Activated T-cell treated with anti-CD3 and anti-CD28 coated beads, Interleukin-2, amount 50 U/mL, for 4 hours (primary cell): ENCODE measurements around the gene TPBGL. TPM values are rescaled to one million over a fixed set of nuclear protein-coding genes. Genes with fewer than 3 reads are reported as not detected.

ENCODE experiments used
- total RNA-seq, 3 donors: library from RNA; stranded (reverse); gene quantifications; one replicate each; pipeline ENCODE4 v1.2.1, GENCODE V29; 2021

TPBGL gene
- total RNA-seq, 3 donors from 2014 or later, result 0.22 to 0.47 (median 0.40) TPM

Other genes starting within 250 kb of the TPBGL start
- gene OR2AT4, start 143.9 kb upstream of the TPBGL start, total RNA-seq, result not detected
- under 1 TPM; 0.18 to 0.30 (median 0.18) TPM for gene SLCO2B1, start 89.7 kb upstream of the TPBGL start, total RNA-seq
- gene ARRB1, start 110.9 kb downstream of the TPBGL start, total RNA-seq, result 10 to 100 TPM; 16.7 to 25.1 (median 18.8) TPM
- 1,000 to 10,000 TPM; 4,010 to 4,371 (median 4,184) TPM for gene RPS3, start 158.7 kb downstream of the TPBGL start, total RNA-seq
- 1 to 10 TPM in 2 of 3 donors, under 1 TPM in 1; 0.98 to 1.5 (median 1.3) TPM for gene KLHL35, start 192.4 kb downstream of the TPBGL start, total RNA-seq